Esophagus squamous epithelium (tissue), 5 donors: ENCODE results near the gene WEE1. TPM values are rescaled to one million over a fixed set of nuclear protein-coding genes. Genes with fewer than 3 reads are reported as not detected.

Experiments used
- DNase-seq: peaks from one replicate; lab custom pipeline; 2025; lab: John Stamatoyannopoulos, UW
- H3K27ac ChIP-seq, 4 donors: fragments of 200-600 bp; sonication (generic); one replicate each; pipeline ENCODE4 v1.5.1; 2016 to 2019; ENCODE audit warnings: mild to moderate bottlenecking in 1 of 4
- H3K27me3 ChIP-seq, 4 donors: fragments of 200-600 bp; sonication (generic); 1 replicate in 3 of 4; 2 replicates in 1 of 4; pipeline versions ENCODE4 v1.5.1 to v1.6.0; 2017 to 2021; ENCODE audit warnings: antibody characterized with exemption in 1 of 4
- H3K36me3 ChIP-seq, 3 donors: fragments of 200-600 bp; sonication (generic); one replicate each; pipeline ENCODE4 v1.5.1; 2016 to 2019
- H3K4me1 ChIP-seq, 3 donors: fragments of 200-600 bp; sonication (generic); one replicate each; pipeline ENCODE4 v1.5.1; 2017 to 2019
- H3K4me3 ChIP-seq, 4 donors: fragments of 200-600 bp; sonication (generic); 1 replicate in 3 of 4; 2 replicates in 1 of 4; pipeline ENCODE4 v1.5.1; 2016 to 2019; ENCODE audit warnings: mild to moderate bottlenecking in 2 of 4, moderate library complexity in 1 of 4
- H3K9me3 ChIP-seq, 3 donors: fragments of 200-600 bp; sonication (generic); one replicate each; pipeline ENCODE4 v1.5.1; 2016 to 2019
- POLR2A ChIP-seq, 4 donors: fragments of 450-650 bp; IDR thresholded peaks; one replicate each; pipeline ENCODE4 v1.6.1; 2017; ENCODE audit warnings: antibody characterized with exemption in 4 of 4, mild to moderate bottlenecking in 4 of 4, moderate library complexity in 3 of 4
- WGBS, 2 donors: methylation state at CpG; one replicate each; pipeline ENCODE4 v1.1.5; 2018; 5-methylcytosine and 5-hydroxymethylcytosine counted together
- intact Hi-C: fragments of 100-400 bp; cut with DNase I; formaldehyde crosslinking; loops from one replicate; pipeline ENCODE4 v1.15.0; 2022
- total RNA-seq, 4 donors: library from RNA; depleted of rRNA; stranded (reverse); fragments of >200 nt; gene quantifications; one replicate each; pipeline ENCODE4 v1.1.0, GENCODE V29; 2016
- TF ChIP-seq, protein P1 (sequence below), 6 experiments: fragments of 450-650 bp in 4 of 6; fragments of 200-600 bp in 2 of 6; sonication (generic) in 2 of 6; IDR thresholded peaks; one replicate each; pipeline ENCODE4 v1.5.1; 2016 to 2019; ENCODE audit warnings: antibody characterized with exemption in 6 of 6, mild to moderate bottlenecking in 4 of 6, moderate library complexity in 4 of 6
- donor health status: DM: yes; HTN: yes; CAD: no.

WEE1 gene
- total RNA-seq, 4 donors from 2014 or later = 20.1 to 38.7 (median 36.5) TPM

DNA sequence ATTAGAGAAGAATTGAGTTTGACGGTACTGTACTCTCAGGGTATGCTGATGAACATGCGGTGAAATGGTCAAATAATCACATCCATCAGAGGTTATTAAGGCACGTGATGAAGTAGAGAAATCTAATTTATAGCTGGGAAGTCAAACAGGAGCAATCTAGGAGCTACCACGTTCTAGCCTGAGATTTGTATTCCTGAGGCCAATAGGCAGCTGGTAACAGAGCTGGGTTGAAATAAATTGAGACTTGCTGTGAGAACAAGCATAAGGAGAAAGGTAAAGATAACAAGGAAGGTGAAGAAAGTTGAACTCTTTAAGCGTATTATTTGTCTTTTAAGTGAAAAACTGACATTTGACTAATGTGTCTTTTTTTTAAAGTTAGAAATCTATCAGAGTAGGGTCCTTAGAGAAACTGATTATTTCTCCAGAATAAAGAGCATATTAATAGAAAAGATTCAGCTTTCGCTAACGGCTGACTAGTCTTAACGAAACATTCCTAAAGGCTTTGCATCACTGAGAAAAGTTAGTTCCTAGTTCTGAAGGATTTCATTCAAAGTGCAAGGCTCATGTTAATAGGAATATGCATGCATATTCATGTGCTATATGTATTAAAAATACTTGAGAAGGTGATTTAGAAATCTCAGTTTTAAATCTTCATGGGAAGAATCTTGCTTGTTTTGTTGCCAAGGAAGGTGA is 5.2 kb upstream of the WEE1 start:
- intact Hi-C loops = no loop called here
- WGBS, 2 donors = 33 to 39% methylated on average over 8 of the region's 8 CpGs
- H3K27me3 ChIP-seq = no peaks in the 10 kb centered on the region
- TF ChIP-seq, protein P1, sequence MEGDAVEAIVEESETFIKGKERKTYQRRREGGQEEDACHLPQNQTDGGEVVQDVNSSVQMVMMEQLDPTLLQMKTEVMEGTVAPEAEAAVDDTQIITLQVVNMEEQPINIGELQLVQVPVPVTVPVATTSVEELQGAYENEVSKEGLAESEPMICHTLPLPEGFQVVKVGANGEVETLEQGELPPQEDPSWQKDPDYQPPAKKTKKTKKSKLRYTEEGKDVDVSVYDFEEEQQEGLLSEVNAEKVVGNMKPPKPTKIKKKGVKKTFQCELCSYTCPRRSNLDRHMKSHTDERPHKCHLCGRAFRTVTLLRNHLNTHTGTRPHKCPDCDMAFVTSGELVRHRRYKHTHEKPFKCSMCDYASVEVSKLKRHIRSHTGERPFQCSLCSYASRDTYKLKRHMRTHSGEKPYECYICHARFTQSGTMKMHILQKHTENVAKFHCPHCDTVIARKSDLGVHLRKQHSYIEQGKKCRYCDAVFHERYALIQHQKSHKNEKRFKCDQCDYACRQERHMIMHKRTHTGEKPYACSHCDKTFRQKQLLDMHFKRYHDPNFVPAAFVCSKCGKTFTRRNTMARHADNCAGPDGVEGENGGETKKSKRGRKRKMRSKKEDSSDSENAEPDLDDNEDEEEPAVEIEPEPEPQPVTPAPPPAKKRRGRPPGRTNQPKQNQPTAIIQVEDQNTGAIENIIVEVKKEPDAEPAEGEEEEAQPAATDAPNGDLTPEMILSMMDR (IDR thresholded peaks at IDR 0.05) = no peak
- TF ChIP-seq POLR2A (IDR thresholded peaks at IDR 0.05) = no peak
- peak overlapping the region in 1 of 4 donors; percentile 13 for H3K4me3 ChIP-seq
- DNase-seq = no peak
- H3K36me3 ChIP-seq = no peaks in the 10 kb centered on the region
- peaks cover 28 to 82% (median 58%) of the 10 kb centered on the region in 3 donors for H3K4me1 ChIP-seq
- no peaks in the 10 kb centered on the region for H3K9me3 ChIP-seq
- peak overlapping the region; percentile 78 to 99 (median 95) for H3K27ac ChIP-seq

DNA sequence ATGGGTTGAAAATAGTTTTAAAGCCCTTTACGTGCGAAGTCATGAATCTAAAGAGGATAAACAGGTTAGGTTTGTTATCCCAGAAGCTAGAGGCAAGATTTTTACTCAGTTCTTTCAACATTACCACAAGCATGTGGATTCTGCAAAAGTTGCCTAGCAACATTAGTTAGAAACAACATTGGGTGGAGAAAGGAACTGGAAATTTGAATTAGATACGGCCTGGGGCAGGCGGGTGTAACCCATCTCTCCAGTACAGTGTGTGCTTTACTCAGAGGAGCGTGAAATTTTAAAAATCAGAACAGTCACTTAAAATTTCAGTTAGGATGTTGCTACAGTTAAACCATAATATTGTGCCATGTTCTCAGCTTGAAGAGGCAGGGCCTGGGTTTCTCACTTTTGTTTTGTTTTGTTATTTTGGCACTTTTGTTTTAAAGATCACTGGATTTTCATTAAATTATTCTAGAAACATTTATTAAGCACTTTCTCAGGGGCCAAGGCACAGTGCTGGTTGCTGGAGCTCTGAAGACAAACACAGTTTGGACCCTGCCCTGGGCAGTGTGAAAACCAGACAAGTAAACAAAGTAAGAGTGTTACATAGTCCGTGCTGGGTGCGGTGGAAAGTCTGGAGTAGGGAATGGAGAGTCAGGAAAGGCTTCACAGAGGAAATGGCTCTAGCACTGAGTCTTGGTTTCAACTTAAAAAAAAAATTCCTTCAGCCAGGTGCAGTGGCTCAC is 4.4 kb upstream of the WEE1 start:
- Histone ChIP-seq H3K4me1 (peaks cover 28 to 82% (median 58%) of the 10 kb centered on the region in 3 donors), H3K9me3 (no peaks in the 10 kb centered on the region), H3K27ac (peak overlapping the region; percentile 92 to 99 (median 98)), H3K4me3 (peak overlapping the region in 3 of 4 donors; percentile 18 to 44 (median 22)), H3K36me3 (no peaks in the 10 kb centered on the region), H3K27me3 (no peaks in the 10 kb centered on the region)
- TF ChIP-seq, protein P1 (IDR thresholded peaks at IDR 0.05) = no peak
- peak in 3 of 4 donors; percentile 29 to 64 (median 48) for TF ChIP-seq POLR2A (IDR thresholded peaks at IDR 0.05)
- no peak for DNase-seq
- WGBS, 2 donors = 12 to 20% methylated on average over 7 of the region's 7 CpGs
- intact Hi-C loops = no loop called here

DNA sequence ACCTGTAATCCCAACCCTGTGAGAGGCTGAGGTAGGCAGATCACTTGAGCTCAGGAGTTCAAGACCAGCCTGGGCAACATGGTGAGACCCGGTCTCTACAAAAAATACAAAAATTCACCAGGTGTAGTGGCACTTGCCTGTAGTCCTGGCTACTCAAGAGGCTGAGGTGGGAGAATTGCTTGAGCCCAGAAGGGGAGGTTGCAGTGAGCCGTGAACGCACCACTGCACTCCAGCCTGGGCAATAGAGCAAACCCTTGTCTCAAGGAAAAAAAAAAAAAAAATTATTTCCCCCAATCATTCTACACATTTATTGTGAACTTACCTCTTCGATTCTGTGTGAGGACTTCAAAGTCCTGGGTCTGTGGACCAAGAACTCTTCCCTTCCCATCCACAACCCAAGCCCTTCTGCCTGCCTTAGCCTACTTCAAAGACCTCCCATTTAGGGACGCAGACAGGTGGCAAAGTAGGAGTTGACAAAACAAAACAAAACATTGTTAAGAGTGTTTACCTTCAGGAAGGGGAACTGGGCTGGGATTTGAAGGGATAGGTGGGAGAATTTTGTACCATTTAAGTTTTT is 3.8 kb upstream of the WEE1 start:
- TF ChIP-seq POLR2A (IDR thresholded peaks at IDR 0.05) = no peak
- TF ChIP-seq, protein P1 (IDR thresholded peaks at IDR 0.05) = no peak
- peaks cover 28 to 78% (median 58%) of the 10 kb centered on the region in 3 donors for H3K4me1 ChIP-seq
- intact Hi-C loops = no loop called here
- no peaks in the 10 kb centered on the region for H3K9me3 ChIP-seq
- H3K27ac ChIP-seq = peak overlapping the region; percentile 92 to 99 (median 98)
- WGBS, 2 donors = 51 to 65% methylated on average over 5 of the region's 5 CpGs
- H3K4me3 ChIP-seq = peak overlapping the region in 3 of 4 donors; percentile 18 to 44 (median 22)
- DNase-seq = no peak
- H3K36me3 ChIP-seq = no peaks in the 10 kb centered on the region
- H3K27me3 ChIP-seq = no peaks in the 10 kb centered on the region

DNA sequence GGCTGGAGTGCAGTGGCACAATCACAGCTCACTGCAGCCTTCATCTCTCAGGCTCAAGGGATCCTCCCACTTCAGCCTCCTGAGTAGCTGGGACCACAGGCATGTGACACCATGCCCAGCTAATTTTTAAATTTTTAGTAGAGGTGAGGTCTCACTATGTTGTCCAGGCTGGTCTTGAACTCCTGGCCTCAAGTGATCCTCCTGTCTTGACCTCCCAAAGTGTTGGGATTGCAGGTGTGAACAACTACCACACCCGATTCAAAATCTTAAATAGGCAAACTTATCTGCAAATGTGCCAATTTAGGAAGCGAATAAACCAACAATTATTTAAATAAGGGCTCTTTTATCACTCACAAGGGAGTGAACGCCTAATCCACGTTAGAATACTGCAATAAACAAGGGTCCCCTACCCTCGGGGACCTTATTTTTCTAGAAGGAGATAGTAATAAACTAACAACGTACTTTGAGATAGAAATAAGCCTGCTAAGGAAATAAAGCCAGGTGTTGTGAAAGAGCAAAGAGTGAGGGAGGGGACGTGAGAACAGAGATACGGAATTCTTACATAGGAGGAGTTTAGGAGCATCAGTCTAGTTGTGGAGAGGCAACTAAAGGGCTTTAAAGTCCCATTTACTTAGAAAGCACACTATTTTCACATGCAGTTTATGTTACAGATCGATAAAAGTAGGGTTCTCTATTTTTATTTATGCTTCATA is 3.0 kb upstream of the WEE1 start:
- Histone ChIP-seq H3K9me3 (no peaks in the 10 kb centered on the region), H3K27ac (peak overlapping the region; percentile 92 to 99 (median 98)), H3K36me3 (no peaks in the 10 kb centered on the region), H3K4me1 (peaks cover 28 to 73% (median 52%) of the 10 kb centered on the region in 3 donors), H3K4me3 (no peak overlapping the region), H3K27me3 (no peaks in the 10 kb centered on the region)
- 68 to 84% methylated on average over 9 of the region's 9 CpGs for WGBS, 2 donors
- no peak for DNase-seq
- TF ChIP-seq, protein P1 (IDR thresholded peaks at IDR 0.05) = no peak
- TF ChIP-seq POLR2A (IDR thresholded peaks at IDR 0.05) = no peak
- intact Hi-C loops = no loop called here
